Measurements from ENCODE around the gene IGFL1.
A peak's percentile ranks its signal among the peaks of the same experiment; 100 is the strongest.
"Not testable (repeated sequence)": the region's sequence is repeated elsewhere in the genome, so short reads cannot be mapped to it uniquely, and the experiment has no call there.

The IGFL1 gene

GRCh38 chr19:46229442-46229841 lies at the start of gene IGFL1:
Gene IGFL1, plus strand, starts transcription at chr19:46229742. Its CDS starts 33 bp downstream, at chr19:46229775.
- DNase-seq (ENCODE audit: low spot score) (no peak), FAIRE-seq (no peak)

- DNase-seq (ENCODE audit: low spot score) (peak; percentile 49), FAIRE-seq (no peak)
Observed at GRCh38 chr19:46180701-46181387, 48.7 kb upstream of the IGFL1 start.

- DNase-seq (ENCODE audit: low spot score): no peak
- FAIRE-seq: no peak
Observed at GRCh38 chr19:46181388-46181779, 48.2 kb upstream of the IGFL1 start.

- no peak for FAIRE-seq
Observed at GRCh38 chr19:46182476-46182875, 47.1 kb upstream of the IGFL1 start.

GRCh38 chr19:46184775-46185710 lies 44.5 kb upstream of the IGFL1 start:
- FAIRE-seq; DNase-seq (ENCODE audit: low spot score): not testable (repeated sequence)

More at GRCh38 chr19:46182476-46182875, 47.1 kb upstream of the IGFL1 start:
- DNase-seq (ENCODE audit: low spot score): no peak

GRCh38 chr19:46186101-46186716 lies 43.3 kb upstream of the IGFL1 start:
- FAIRE-seq (no peak), DNase-seq (ENCODE audit: low spot score) (no peak)

- FAIRE-seq (no peak), DNase-seq (ENCODE audit: low spot score) (no peak)
Observed at GRCh38 chr19:46186717-46187101, 42.8 kb upstream of the IGFL1 start.

GRCh38 chr19:46189971-46190888 lies 39.3 kb upstream of the IGFL1 start:
- no peak for FAIRE-seq
- no peak for DNase-seq (ENCODE audit: low spot score)

- FAIRE-seq (no peak), DNase-seq (ENCODE audit: low spot score) (no peak)
Observed at GRCh38 chr19:46191356-46191755, 38.2 kb upstream of the IGFL1 start.

GRCh38 chr19:46191972-46192371 lies 37.6 kb upstream of the IGFL1 start:
- DNase-seq (ENCODE audit: low spot score) (no peak), FAIRE-seq (no peak)

- not testable (repeated sequence) for DNase-seq (ENCODE audit: low spot score); FAIRE-seq
Observed at GRCh38 chr19:46192626-46192991, 36.9 kb upstream of the IGFL1 start.

GRCh38 chr19:46192992-46193650 lies 36.4 kb upstream of the IGFL1 start:
- peak; percentile 70 for FAIRE-seq
- DNase-seq (ENCODE audit: low spot score): peak; percentile 56

- FAIRE-seq (no peak), DNase-seq (ENCODE audit: low spot score) (no peak)
Observed at GRCh38 chr19:46193678-46194077, 35.9 kb upstream of the IGFL1 start.

GRCh38 chr19:46195104-46195503 lies 34.4 kb upstream of the IGFL1 start:
- FAIRE-seq: no peak

GRCh38 chr19:46195919-46196318 lies 33.6 kb upstream of the IGFL1 start:
- not testable (repeated sequence) for DNase-seq (ENCODE audit: low spot score); FAIRE-seq

More at GRCh38 chr19:46195104-46195503, 34.4 kb upstream of the IGFL1 start:
- DNase-seq (ENCODE audit: low spot score): no peak

GRCh38 chr19:46196410-46197124 lies 33.0 kb upstream of the IGFL1 start:
- no peak for DNase-seq (ENCODE audit: low spot score)
- FAIRE-seq: no peak

- no peak for FAIRE-seq
Observed at GRCh38 chr19:46197314-46198070, 32.0 kb upstream of the IGFL1 start.

GRCh38 chr19:46198756-46199155 lies 30.8 kb upstream of the IGFL1 start:
- peak; percentile 59 for DNase-seq (ENCODE audit: low spot score)
- peak; percentile 76 for FAIRE-seq

More at GRCh38 chr19:46197314-46198070, 32.0 kb upstream of the IGFL1 start:
- DNase-seq (ENCODE audit: low spot score): peak; percentile 13

Measured in RCC 7860 (cell line).